Measurements from ENCODE around the gene MEI1. TPM values are rescaled to one million over a fixed set of nuclear protein-coding genes. Genes with fewer than 3 reads are reported as not detected.
A peak's percentile ranks its signal among the peaks of the same experiment; 100 is the strongest.
"Not testable (repeated sequence)": the region's sequence is repeated elsewhere in the genome, so short reads cannot be mapped to it uniquely, and the experiment has no call there.

Gene MEI1
- total RNA-seq, 1 experiment from 2014 or later: not detected

DNA sequence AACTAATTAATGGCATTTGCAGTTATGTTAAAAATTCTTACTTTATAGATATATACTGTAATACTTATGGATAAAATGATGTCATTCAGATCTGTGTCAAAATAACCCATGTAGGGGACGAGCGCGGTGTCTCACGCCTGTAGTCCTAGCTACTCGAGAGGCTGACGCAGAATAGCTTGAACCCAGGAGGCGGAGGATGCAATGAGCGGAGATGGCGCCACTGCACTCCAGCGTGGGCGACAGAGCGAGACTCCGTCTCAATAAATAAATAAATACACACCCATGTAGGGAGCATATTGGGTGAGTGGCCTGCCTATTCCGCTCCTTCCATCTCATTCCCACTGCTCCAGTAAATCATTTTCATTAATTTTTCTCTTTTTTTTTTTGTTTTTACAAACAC lies 17.7 kb upstream of the MEI1 start:
- DNase-seq (ENCODE audit: low read depth): no peak

DNA sequence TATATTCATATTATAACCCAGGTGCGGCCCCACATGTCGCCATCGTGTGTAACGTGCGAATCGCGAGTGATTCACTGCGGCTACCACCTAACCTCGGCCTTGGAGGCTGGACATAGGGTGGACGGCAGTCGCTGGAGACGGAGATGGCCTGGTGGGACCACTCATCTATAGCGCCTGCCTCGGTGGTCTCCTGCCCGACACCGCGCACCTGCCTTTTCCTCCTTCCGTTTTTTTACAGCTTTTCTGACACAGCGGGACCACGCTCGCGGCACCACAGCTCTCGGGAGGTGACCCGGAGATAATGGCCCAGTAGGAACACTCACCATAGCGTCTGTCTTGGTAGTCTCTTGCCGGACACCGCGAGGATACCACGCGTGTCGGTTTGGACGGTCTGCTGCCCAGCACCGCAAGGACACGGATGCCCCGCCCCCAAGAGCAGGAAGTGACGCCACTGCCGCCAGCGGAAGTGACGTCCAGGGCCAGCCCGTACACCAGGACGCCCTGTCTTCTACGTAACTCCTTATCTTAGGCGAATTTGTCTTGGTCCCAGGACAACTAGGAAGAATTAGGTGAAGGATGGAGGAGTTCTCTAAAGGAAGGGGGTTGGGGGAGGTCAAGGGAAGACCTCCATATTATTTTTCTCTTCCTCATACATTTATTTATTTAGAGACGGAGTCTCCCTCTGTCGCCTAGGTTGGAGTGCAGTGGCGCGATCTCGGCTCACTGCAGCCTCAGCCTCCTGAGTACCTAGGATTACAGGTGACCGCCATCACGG lies 17.1 kb upstream of the MEI1 start:
- DNase-seq (ENCODE audit: low read depth): peak; percentile 73

DNA sequence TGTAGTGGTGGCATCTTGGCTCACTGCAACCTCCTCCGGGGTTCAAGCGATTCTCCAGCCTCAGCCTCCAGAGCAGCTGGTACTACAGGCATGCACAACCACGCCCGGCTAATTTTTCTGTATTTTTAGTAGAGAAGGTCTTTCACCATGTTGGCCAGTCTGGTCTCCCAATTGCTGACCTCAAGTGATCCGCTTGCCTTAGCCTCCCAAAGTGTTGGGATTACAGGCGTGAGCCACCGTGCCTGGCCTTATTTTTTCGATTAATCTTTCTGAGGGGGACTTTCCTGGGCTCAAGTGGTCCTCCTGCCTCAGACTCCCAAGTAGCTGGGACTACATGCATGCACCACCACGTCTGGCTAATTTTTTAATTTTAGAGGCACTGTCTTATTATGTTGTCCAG lies 16.3 kb upstream of the MEI1 start:
- no peak for DNase-seq (ENCODE audit: low read depth)

DNA sequence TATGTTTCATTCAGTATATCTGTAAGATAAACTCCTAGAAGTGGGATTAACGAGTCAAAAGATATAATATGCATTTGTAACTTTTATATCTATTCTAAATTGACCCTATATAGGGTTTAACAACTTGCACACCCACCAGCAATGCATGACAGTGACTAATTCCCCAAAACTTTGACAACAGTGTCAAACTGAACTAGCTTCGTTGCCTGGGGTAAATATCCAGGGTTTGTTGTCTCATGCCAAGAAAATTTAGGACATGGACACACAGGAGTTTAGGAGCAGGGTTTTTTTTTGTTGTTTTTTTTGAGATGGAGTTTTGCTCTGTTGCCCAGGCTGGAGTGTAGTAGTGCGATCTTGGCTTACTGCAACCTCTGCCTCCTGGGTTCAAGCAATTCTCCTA lies 15.7 kb upstream of the MEI1 start:
- no peak for DNase-seq (ENCODE audit: low read depth)

DNA sequence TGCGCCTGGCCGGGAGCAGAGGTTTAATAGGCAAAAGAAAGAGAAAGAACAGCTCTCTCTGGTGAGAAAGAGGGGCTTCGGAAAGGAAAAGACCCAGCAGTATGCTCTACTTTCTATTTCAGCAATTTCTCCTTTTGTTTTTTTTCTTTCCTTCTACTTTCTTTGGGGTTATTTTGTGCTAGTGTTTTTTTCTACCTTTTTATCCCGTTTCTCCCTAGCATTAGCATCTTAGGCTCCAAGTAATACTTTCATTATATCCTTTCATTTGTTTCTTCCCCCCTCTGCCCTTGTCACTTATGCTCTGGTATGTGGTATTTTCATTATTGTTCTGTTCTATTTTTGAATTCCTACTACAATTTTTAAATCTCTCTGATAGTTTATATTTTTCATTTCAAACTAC lies 15.1 kb upstream of the MEI1 start:
- DNase-seq (ENCODE audit: low read depth): no peak

DNA sequence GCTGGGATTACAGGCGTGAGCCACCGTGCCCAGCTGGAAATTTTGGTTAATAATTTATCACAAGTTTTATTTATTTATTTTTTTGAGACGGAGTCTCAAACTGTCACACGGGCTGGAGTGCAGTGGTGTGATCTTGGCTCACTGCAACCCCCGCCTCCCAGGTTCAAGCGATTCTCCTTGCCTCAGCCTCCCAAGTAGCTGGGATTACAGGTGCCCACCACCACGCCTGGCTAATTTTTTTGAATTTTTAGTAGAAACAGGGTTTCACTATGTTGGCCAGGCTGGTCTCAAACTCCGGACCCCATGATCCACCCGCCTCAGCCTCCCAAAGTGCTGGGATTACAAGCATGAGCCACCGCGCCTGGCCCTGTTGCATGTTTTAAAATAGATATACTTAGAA lies 12.4 kb upstream of the MEI1 start:
- DNase-seq (ENCODE audit: low read depth): not testable (repeated sequence)

DNA sequence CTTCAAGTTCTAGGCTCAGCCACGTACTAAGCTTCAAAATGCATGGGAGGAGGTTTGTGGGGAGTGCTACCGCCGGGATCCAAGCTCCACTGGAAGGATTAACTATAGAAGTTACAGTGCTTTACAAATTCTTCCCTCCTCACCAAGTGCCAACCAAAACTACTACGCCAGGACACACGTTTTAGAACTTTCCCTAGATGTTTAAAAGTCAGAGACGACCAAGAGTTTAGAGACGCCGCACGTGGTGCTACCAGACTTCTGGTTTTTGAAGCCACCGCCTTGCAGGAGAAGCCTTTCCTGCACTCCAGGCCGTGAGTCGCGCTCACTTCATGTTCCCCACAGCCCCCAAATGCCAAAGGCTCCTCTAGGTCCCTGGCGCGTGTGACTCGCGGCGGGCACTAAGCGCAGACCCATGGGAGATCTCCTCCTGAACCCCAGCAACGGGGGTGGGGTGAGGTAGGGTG lies 11.4 kb upstream of the MEI1 start:
- peak; percentile 34 for DNase-seq (ENCODE audit: low read depth)

DNA sequence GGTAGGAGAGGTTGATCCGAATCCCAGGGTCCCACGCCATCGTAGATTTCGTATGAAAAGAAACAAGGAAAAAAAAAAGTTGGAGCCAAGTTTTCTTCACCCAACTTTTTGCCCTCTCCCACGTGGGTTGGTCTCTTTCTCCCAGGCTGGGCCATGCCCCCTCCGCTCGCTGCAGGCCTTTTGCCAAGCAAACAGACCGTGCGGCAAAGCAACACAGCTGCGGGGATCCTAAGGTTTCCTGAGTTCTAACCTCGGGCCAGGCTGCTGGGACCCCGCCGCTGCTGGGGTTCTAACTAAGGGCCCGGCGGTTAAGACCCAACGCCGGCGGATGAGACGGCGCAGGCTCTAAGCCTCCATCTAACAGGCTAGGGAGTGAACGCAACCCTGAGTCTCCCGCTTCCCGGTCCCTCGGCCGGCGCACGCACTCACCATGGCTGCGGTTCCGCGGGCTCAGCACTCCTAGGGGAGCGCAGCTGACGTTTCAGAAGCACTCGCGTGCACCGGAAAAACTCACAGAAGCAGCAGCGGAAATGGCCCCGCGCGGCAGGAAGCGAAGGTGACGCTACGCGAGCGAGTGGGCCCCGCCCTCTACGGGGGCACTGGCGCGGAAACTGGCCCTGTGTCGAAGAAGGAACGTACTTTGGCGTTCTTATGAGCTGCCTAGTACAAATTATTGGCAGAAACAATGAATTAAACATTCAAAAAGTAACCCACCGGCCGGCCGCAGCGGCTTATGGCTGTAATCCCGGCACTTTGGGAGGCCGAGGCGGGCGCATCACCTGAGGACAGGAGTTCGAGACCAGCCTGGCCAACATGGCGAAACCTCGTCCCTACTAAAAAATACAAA lies 10.7 kb upstream of the MEI1 start, which contains the start of gene SNU13:
Gene SNU13 (minus strand): TSS at position 503 of the 847 bp plus-strand sequence. CDS start 71 bp downstream, at position 432.
- peak; percentile 92 for DNase-seq (ENCODE audit: low read depth)

DNA sequence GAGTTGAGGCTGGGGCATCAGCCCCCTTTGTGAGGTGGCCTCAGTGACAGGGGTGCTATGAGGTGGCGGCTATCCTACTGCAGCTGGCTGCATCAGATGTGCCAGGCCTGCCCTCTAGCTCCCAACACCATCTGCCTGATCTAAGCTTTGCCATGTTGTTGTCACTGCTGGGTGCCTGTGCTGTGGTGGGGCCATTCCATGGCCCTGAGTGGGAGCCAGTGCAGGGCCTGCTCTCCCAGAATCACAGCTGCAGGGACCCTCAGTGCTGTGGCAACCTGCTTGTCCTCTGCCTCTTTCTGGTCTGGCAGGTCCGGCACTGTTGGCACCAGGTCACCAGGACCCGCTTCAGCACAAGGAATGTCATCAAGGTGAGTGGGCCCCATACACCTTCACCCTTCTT lies 8.8 kb upstream of the MEI1 start:
- DNase-seq (ENCODE audit: low read depth): no peak

DNA sequence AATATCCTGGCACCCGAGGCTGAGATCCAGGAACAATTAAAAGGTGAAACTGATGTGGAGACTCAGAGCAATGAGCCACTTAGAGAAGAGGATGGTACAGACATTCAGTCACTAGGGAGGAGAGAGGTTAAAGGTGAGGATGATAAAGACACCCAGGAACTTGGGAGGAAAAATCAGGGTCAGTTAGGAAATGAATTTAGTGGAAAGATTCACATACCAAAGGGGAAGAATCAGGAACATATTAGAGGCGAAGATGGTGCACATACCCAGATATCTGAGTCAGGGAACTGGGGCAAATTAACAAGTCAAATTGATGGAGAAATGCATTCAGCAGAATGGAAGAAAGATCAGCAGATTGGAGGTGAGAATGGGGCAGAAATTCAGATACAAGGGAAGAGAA lies 4.1 kb upstream of the MEI1 start:
- DNase-seq (ENCODE audit: low read depth): no peak

DNA sequence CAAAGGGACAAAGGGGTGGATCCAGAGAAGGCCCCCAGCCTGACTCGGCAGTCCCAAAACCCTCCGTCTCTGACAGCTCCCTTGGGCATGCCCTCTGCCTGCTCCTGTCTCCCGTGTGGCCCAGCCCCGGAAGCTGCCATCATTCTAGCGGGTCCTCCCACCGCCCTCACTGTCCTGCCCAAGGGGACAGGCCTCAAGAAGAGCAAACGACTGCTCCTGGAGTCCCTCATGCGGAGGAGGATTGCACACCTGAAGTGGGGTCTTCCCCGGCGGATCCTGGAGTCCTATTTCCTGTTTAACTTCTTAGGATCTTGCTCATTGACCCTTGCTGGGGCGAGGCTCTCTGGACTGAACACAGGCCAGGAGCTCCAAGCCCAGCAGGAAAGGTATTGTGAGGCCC lies 2.6 kb upstream of the MEI1 start:
- DNase-seq (ENCODE audit: low read depth): no peak

DNA sequence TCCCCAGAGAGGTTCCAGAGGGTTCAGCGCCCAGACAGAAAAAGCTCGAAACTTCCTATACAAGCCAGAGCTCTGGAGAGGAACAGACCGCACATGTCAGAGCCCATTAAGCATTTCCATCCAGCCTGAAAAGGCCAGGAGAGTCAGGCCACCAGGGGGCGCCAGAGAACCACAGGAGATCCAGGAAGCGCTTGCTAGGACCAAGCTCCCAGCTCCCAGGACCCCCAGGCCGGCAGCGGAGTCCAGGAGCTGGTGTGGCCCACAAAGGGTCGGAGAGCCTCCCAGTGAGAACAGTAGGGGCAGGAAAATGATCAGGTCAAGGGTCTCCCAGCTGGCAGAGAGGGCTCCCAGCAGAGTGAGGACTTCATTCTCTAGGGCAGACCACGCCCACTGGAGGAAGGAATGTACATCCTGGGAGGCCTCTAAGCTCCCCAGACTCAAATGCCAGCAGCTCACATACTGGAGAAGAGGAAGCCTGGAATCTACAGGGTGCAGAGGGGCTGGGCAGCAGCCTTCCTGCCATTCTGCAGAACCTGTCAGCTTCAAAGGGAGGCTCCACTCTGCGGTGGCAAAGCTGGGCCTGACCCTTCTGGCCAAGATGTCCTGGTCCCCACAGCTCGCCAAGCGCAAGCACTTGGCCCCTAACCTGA lies 2.1 kb upstream of the MEI1 start:
- DNase-seq (ENCODE audit: low read depth): peak; percentile 78

DNA sequence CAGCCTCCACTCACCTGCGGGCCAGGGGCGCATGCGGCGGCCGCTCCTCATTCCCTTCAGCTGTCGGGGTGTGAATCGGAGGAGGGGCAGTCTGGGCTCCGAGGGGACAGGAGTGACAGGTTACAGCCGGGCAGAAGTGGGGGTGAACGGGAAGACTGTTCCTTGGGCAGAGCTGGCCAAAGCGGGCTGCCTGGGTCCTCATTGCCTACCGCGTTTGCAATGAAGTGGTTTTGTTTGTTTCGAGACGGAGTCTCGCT lies 733 bp downstream of the MEI1 start:
- DNase-seq (ENCODE audit: low read depth): no peak

DNA sequence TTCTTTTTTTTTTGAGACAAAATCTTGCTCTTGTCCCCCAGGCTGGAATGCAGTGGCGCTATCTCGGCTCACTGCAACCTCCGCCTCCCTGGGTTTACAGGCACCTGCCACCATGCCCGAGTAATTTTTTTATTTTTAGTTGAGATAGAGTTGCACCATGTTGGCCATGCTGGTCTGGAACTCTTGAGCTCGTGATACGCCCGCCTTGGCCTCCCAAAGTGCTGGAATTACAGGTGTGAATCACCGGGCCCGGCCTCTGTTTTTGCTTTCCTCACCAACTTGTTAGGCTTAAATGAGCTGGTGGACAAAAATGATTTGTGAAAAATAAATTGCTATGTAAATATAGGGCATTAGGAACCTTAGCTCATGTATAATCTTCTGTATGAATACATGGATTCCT lies 3.5 kb downstream of the MEI1 start:
- no peak for DNase-seq (ENCODE audit: low read depth)

DNA sequence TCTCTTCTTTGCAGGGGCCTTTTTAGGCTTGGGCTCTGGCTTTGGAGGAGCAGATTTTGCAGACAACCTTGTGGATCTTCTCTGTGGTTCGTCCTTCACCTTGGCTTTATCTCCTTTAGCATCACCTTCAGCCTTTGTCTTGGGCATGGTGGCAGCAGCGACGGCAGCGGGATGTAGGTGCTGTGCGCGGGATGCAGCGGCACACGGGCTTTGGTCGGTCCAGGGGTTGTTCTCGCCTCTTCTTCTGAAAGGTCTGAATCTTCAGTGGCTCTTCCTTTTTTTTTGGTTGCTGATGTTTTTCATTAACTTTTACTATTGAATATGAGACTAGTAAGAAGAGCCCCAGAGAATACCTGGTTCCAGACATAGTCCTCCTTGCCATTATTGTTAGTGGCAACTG lies 10.0 kb downstream of the MEI1 start:
- DNase-seq (ENCODE audit: low read depth): no peak

DNA sequence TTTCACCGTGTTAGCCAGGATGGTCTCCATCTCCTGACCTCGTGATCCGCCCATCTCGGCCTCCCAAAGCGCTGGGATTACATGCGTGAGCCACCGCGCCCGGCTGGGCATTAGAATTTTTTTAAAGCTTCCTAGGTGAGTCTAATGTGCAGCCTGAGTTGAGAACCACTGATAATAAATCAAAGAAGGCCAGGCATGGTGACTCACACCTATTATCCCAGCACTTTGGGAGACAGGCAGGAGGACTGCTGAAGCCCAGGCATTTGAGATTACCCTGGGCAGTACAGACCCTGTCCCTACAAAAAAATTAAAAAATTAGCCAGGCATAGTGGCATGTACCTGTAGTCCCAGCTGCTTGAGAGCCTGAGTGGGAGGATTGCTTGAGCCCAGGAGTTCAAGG lies 13.7 kb downstream of the MEI1 start:
- DNase-seq (ENCODE audit: low read depth): no peak

DNA sequence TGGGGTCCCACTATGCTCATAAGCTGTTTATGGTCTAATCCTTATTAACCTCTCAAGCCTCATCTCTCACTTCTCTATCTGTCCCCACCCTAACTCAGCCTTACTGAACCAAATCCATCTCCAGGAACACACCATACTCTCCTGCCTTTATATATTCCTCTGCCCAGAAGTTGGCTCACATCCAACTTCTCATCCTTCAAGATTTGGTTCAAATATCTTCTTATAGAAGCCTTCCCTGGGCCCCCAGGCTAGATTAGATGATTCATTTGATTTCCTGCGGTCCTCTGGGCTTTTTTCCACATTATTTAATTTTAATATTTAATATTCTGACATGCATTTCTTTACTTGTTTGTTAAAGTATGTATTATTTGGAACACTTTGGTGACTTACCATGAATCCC lies 23.2 kb downstream of the MEI1 start:
- DNase-seq (ENCODE audit: low read depth): no peak

DNA sequence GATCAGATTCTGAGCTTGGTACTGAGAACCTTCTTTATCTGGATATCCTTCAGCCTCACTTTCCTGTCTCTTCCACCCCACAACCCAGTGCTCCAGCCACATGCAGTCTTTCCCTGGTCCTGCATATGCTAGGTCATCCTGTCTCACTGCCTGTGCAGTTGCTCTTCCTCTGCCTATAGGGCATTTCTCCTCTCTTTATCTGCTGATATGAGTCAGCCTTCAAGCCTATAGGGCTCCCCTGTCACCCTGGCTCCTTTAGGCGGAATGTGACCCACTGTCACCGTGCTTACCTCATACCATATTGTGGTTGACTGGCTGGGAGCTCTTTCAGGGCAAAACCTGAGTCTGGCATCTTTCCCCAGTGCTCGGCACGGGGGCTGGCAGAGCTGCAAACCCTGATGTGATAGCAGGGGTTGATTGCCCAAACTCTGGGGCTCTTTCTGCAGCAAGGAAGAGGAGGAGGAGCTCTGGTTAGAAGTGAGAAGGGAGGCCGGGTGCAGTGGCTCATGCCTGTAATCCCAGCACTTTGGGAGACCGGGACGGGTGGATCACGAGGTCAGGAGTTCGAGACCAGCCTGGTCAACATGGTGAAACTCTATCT lies 26.3 kb downstream of the MEI1 start:
- DNase-seq (ENCODE audit: low read depth): no peak

DNA sequence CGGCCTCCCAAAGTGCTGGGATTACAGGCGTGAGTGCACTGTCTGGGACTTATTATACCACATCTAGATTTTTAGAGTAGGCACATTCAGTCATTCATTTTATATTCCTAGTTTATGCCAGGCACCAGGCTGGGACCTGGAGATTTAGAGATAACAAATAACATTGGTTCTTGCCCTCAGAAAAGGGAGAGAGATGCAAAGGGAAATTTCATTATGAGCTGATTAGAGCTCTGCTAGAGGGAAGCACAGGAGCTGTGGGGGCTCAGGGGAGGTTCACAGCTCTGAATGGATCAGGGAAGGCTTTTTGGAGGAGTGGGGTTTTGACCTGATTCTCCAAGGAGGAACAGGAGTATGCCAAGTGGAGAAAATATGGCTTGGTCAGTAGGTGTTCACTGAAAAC lies 32.3 kb downstream of the MEI1 start:
- DNase-seq (ENCODE audit: low read depth): no peak

DNA sequence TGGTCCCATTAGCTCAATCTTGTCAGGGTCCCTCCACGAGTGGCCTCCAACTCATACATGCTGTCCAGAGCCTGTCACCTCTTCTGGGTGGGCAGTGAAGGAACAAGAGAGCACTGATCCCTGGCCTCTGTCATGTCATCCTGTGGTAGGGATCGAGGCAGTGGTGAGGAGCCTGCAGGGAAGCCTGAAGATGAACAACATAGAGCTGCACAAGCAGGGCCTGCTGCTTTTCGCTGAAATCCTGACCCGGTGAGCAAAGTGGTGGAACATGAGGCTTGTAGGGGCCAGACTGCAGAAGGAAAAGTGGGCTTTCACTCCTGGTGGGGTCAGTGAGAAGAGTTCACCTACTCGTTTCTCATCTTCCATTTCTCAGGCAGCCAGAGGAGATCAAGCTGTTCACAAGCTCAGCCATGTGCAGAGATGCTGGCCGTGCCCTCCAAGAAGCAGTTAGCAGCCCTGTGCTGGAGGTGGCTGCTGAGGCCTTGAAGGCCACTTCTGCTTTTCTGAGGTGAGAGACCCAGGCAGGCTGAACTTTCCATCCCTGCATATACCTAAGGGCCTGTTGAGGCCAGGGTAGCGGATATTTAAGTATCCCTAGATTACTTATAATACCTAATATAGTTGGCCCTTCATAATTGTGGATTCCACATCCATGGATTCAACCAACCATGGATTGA lies 32.9 kb downstream of the MEI1 start:
- no peak for DNase-seq (ENCODE audit: low read depth)

DNA sequence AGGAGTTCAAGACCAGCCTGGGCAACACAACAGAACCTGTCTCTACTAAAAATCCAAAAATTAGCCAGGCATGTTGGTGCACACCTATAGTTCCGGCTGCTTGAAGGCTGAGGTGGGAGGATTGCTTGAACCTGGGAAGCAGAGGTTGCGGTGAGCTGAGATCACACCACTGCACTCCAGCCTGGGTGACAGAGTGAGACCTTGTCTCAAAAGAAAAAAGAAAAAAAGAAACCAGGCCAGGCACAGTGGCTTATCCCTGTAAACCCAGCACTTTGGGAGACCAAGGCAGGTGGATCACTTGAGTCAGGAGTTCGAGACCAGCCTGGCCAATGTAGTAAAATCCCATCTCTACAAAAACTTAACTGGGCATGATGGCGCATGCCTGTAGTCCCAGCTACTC lies 33.9 kb downstream of the MEI1 start:
- not testable (repeated sequence) for DNase-seq (ENCODE audit: low read depth)

DNA sequence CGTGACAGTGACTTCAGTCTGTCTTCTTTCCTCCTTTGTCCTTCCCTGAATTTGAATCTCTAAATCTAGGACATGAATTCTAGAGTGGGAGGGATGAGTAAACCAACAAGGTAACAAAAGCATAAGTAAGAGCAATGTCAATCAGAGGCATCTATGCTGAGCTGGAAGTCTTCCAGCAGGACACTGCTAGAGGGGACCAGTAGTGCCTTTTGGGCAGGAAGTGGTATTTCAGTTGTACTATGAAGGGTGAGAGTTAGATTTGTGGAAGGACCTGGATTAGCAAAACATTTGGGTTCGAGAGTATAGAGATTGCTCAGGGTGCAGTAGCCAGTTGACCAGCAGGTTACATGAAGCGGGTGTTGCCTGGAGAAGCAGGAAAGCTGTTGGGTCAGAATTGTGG lies 40.3 kb downstream of the MEI1 start:
- DNase-seq (ENCODE audit: low read depth): no peak
